ENCODE results near the gene RPS21.

DNA sequence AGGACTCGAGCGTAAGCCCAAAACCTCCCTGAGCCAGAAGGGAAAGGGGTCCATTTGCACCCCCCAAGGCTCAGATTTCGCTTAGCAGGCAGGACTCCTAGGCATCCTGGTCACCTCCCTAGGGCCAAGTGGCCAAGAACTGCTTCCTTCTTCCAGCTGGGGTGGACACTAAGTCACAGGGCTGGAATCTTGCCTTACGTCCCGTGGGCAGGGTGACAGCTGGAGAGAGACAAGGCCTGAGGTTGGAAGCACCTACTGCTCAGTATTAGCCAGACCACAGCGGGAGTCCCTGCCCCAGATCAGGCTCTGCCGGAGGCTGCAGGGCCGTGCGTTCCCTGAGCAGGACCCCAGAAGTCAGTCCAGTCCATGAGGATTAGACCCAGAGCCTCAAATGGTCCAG, 39.5 kb upstream of the RPS21 start:
- TF ChIP-seq POLR2AphosphoS5 (IDR thresholded peaks at IDR 0.05), result no peak
- TF ChIP-seq, protein P1, sequence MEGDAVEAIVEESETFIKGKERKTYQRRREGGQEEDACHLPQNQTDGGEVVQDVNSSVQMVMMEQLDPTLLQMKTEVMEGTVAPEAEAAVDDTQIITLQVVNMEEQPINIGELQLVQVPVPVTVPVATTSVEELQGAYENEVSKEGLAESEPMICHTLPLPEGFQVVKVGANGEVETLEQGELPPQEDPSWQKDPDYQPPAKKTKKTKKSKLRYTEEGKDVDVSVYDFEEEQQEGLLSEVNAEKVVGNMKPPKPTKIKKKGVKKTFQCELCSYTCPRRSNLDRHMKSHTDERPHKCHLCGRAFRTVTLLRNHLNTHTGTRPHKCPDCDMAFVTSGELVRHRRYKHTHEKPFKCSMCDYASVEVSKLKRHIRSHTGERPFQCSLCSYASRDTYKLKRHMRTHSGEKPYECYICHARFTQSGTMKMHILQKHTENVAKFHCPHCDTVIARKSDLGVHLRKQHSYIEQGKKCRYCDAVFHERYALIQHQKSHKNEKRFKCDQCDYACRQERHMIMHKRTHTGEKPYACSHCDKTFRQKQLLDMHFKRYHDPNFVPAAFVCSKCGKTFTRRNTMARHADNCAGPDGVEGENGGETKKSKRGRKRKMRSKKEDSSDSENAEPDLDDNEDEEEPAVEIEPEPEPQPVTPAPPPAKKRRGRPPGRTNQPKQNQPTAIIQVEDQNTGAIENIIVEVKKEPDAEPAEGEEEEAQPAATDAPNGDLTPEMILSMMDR (IDR thresholded peaks at IDR 0.05), result no peak
- no peak for TF ChIP-seq EP300 (IDR thresholded peaks at IDR 0.05)
